Kidney (tissue), 14 donors: Measurements from ENCODE around the gene STEAP2. TPM values are rescaled to one million over a fixed set of nuclear protein-coding genes. Genes with fewer than 3 reads are reported as not detected.
A peak's percentile ranks its signal among the peaks of the same experiment; 100 is the strongest.

ENCODE experiments used
- DNase-seq, 5 donors: peaks; one replicate each; pipeline ENCODE4 v3.0.0-alpha.2; 2013 to 2020
- FAIRE-seq: peaks from 2 replicates; lab custom pipeline; 2012; peaks lifted over from hg19 to GRCh38; lab: Jason Lieb, UNC
- H3K27ac ChIP-seq, 2 donors: one replicate each; pipeline ENCODE4 v1.7.0; 2013; ENCODE audit warnings: low read depth in 2 of 2, low read length in 2 of 2, inconsistent platforms in 1 of 2
- H3K27me3 ChIP-seq: one replicate; pipeline ENCODE4 v1.7.1; 2013; ENCODE audit warnings: low read length, inconsistent platforms; ENCODE audit not compliant: control insufficient read depth, insufficient read depth
- H3K36me3 ChIP-seq, 3 donors: one replicate each; pipeline versions ENCODE4 v1.7.0 to v1.7.1; 2013; ENCODE audit warnings: low read length in 3 of 3, control low read depth in 1 of 3, inconsistent platforms in 1 of 3; ENCODE audit not compliant: insufficient read depth in 3 of 3, control insufficient read depth in 2 of 3
- H3K4me1 ChIP-seq, 3 donors: one replicate each; pipeline versions ENCODE4 v1.7.0 to v1.7.1; 2013; ENCODE audit warnings: low read length in 3 of 3, inconsistent platforms in 1 of 3, low read depth in 1 of 3; ENCODE audit not compliant: control insufficient read depth in 2 of 3, insufficient read depth in 2 of 3
- H3K4me3 ChIP-seq, 3 donors: one replicate each; pipeline versions ENCODE4 v1.7.0 to v1.8.1; 2013; ENCODE audit warnings: low read length in 3 of 3, control low read depth in 1 of 3, inconsistent platforms in 1 of 3
- H3K9ac ChIP-seq, 3 donors: one replicate each; pipeline versions ENCODE4 v1.7.0 to v1.7.1; 2013; ENCODE audit warnings: low read length in 3 of 3, control low read depth in 1 of 3, inconsistent platforms in 1 of 3
- H3K9me3 ChIP-seq, 3 donors: one replicate each; pipeline versions ENCODE4 v1.7.0 to v1.7.1; 2013; ENCODE audit warnings: low read length in 3 of 3, control low read depth in 1 of 3, inconsistent platforms in 1 of 3; ENCODE audit not compliant: control insufficient read depth in 2 of 3, insufficient read depth in 1 of 3
- intact Hi-C: fragments of 100-400 bp; cut with DNase I; formaldehyde crosslinking; loops from one replicate; pipeline ENCODE4 v1.11.1; 2022
- polyA plus RNA-seq: library from polyadenylated mRNA; stranded (reverse); fragments of 350-450 nt; fragmentation: Illumina TruSeq; extraction: RNeasy Lipid Tissue Mini Kit (QIAGEN cat#74804); gene quantifications from one replicate; pipeline ENCODE4 v1.2.3, GENCODE V29; 2014; ENCODE audit warnings: low read depth, low replicate concordance; ENCODE audit not compliant: insufficient read depth
- total RNA-seq: library from RNA; stranded (reverse); fragmentation: NEBNext Ultra II Directional; extraction: Animal tissue kit (Norgen Biotek cat#: 25700); gene quantifications from one replicate; pipeline ENCODE4 v1.2.1, GENCODE V29; 2021
- TF ChIP-seq, protein P1 (sequence below): IDR thresholded peaks from 3 replicates; pipeline ENCODE4 v1.5.1; 2012; ENCODE audit warnings: mild to moderate bottlenecking, moderate library complexity, borderline replicate concordance; ENCODE audit not compliant: insufficient read depth; ENCODE audit errors: extremely low read depth
- donor health status: control.
- donor health status: control.
- donor health status: control.
- donor health status: control.
- donor health status: control.
- donor health status: DM: yes; HTN: yes; CAD: no.
- donor health status: Normal renal cell carcinoma (clear cell type).

The STEAP2 gene
- total and polyA plus RNA-seq, 2 donors from 2014 or later = 8.9 to 15.8 TPM

DNA sequence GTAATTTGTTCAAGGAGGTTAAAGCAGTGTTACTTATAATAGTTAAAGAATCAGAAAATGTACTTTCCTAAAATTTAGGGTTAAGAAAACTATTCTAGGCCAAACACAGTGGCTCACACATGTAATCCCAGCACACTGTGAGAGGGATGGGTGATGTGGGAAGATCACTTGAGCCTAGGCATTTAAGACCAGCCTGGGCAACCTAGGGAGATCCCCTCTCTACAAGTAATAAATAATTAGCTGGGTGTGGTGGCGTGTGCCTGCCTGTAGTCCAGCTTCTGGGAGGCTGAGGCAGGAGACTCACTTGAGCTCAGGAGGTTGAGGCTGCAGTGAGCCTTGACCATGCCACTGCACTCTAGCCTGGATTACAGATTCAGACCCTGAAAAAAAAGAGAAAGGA, 3.6 kb upstream of the STEAP2 start:
- intact Hi-C loops = no loop called here

DNA sequence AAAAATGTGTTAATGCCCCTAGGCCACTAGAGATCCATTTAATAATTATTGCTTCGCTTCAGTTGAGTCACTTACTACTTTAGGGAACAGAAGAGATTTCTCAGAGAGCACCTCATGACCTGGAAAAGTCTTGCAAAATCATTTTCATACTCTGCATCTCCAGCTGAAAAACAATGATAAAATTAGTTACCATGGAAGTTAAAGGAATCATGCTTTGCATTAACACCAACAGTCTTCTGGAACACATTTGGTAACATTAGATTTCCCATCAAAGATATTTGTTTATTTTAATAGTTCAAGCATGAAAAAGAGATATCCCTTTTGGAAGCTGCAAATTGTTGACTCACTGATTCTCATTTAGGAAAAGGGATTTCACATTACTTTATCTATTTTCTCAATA, 1.8 kb upstream of the STEAP2 start:
- Histone ChIP-seq H3K27ac (no peak overlapping the region), H3K9me3 (no peaks in the 10 kb centered on the region), H3K9ac (no peak overlapping the region), H3K4me1 (peaks cover 0 to 14% (median 0%) of the 10 kb centered on the region in 3 donors), H3K36me3 (no peaks in the 10 kb centered on the region), H3K4me3 (no peak overlapping the region), H3K27me3 (no peaks in the 10 kb centered on the region)
- TF ChIP-seq, protein P1, sequence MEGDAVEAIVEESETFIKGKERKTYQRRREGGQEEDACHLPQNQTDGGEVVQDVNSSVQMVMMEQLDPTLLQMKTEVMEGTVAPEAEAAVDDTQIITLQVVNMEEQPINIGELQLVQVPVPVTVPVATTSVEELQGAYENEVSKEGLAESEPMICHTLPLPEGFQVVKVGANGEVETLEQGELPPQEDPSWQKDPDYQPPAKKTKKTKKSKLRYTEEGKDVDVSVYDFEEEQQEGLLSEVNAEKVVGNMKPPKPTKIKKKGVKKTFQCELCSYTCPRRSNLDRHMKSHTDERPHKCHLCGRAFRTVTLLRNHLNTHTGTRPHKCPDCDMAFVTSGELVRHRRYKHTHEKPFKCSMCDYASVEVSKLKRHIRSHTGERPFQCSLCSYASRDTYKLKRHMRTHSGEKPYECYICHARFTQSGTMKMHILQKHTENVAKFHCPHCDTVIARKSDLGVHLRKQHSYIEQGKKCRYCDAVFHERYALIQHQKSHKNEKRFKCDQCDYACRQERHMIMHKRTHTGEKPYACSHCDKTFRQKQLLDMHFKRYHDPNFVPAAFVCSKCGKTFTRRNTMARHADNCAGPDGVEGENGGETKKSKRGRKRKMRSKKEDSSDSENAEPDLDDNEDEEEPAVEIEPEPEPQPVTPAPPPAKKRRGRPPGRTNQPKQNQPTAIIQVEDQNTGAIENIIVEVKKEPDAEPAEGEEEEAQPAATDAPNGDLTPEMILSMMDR = no peak
- FAIRE-seq (no peak), DNase-seq (no peak)
- intact Hi-C loops = no loop called here

More for the DNA sequence above, 3.6 kb upstream of the STEAP2 start:
- FAIRE-seq = no peak
- no peaks in the 10 kb centered on the region for H3K9me3 ChIP-seq
- peaks cover 0 to 10% (median 0%) of the 10 kb centered on the region in 3 donors for H3K4me1 ChIP-seq
- no peak overlapping the region for H3K9ac ChIP-seq
- TF ChIP-seq, protein P1 = no peak
- H3K36me3 ChIP-seq = no peaks in the 10 kb centered on the region
- H3K4me3 ChIP-seq = no peak overlapping the region
- no peaks in the 10 kb centered on the region for H3K27me3 ChIP-seq
- no peak overlapping the region for H3K27ac ChIP-seq
- DNase-seq = no peak

DNA sequence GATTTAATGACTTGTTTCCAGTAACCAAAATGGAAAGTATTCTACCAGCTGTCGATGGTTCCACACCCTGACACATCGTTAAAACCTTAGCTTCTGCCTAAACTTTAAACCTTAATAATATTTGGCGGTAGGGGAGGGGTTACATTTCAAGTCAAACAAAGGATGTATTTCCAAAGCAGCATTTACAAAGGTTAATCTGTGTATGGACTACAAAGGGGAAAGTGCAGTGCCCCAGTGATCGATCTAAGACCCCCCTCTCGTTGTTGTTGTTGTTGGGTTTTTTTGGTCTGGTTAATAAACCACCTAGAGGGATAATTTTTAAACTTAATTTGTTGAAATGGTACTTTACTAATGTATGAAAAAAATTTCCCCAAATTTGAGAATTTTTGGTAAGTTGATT, 1.1 kb upstream of the STEAP2 start:
- H3K4me1 ChIP-seq = peaks cover 0 to 14% (median 0%) of the 10 kb centered on the region in 3 donors
- DNase-seq (no peak), FAIRE-seq (no peak)
- TF ChIP-seq, protein P1 = no peak
- H3K27ac ChIP-seq = peak overlapping the region in 1 of 2 donors; percentile 5
- H3K36me3 ChIP-seq = no peaks in the 10 kb centered on the region
- H3K27me3 ChIP-seq = no peaks in the 10 kb centered on the region
- intact Hi-C loops = no loop called here
- H3K9me3 ChIP-seq = no peaks in the 10 kb centered on the region
- peak overlapping the region in 1 of 3 donors; percentile 95 for H3K9ac ChIP-seq
- H3K4me3 ChIP-seq = peak overlapping the region in 2 of 3 donors; percentile 78 to 84

DNA sequence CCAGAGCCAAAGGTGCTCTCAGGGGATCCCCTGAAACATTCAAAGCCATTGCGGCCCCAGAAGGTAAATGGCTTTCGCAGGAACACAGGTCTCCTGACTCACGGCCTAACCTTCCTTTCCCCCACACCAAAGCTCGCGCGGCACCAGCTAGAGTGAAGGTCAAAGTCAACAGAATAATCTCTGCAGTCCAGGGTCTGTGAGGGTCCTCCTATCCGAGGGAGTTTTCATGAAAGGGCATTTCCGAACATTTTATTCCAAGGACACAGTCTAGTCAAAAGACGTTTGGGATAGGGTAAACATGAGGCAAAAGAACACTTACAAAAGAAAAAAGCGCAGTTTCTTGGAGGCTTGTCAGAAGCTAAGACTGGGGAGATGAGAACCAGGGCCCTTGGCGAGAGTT, 559 bp upstream of the STEAP2 start:
- Histone ChIP-seq H3K9me3 (no peaks in the 10 kb centered on the region), H3K4me3 (peak overlapping the region; percentile 61 to 84 (median 78)), H3K9ac (peak overlapping the region; percentile 3 to 95 (median 90)), H3K36me3 (no peaks in the 10 kb centered on the region), H3K27me3 (no peaks in the 10 kb centered on the region), H3K27ac (peak overlapping the region; percentile 86 to 88), H3K4me1 (peaks cover 0 to 14% (median 0%) of the 10 kb centered on the region in 3 donors)
- intact Hi-C loops = no loop called here
- FAIRE-seq = no peak
- peak in 4 of 5 donors; percentile 31 to 61 (median 46) for DNase-seq
- TF ChIP-seq, protein P1 = no peak
